Measurements from ENCODE around the gene TRPC4AP.

The TRPC4AP gene

GRCh38 chr20:35014537-35014936 is 78.1 kb downstream of the TRPC4AP start:
- DNase-seq (ENCODE audit: low spot score) = no peak

GRCh38 chr20:35013421-35014411 is 78.9 kb downstream of the TRPC4AP start:
- no peak for DNase-seq (ENCODE audit: low spot score)

GRCh38 chr20:35012227-35013069 is 80.2 kb downstream of the TRPC4AP start:
- no peak for DNase-seq (ENCODE audit: low spot score)

GRCh38 chr20:35011589-35012226 is 80.9 kb downstream of the TRPC4AP start:
- no peak for DNase-seq (ENCODE audit: low spot score)

GRCh38 chr20:35010405-35011192 is 82.0 kb downstream of the TRPC4AP start:
- peak; percentile 7 for DNase-seq (ENCODE audit: low spot score)

- peak; percentile 10 for DNase-seq (ENCODE audit: low spot score)
These were observed 82.8 kb downstream of the TRPC4AP start for GRCh38 chr20:35009665-35010328.

- no peak for DNase-seq (ENCODE audit: low spot score)
These were observed 83.9 kb downstream of the TRPC4AP start for GRCh38 chr20:35008411-35009342.

- DNase-seq (ENCODE audit: low spot score) = no peak
These were observed 84.7 kb downstream of the TRPC4AP start for GRCh38 chr20:35007891-35008290.

GRCh38 chr20:35007413-35007812 is 85.2 kb downstream of the TRPC4AP start:
- DNase-seq (ENCODE audit: low spot score) = peak; percentile 3

GRCh38 chr20:35006531-35006971 is 86.1 kb downstream of the TRPC4AP start:
- no peak for DNase-seq (ENCODE audit: low spot score)

GRCh38 chr20:35006009-35006408 is 86.6 kb downstream of the TRPC4AP start:
- DNase-seq (ENCODE audit: low spot score) = no peak

- no peak for DNase-seq (ENCODE audit: low spot score)
These were observed 87.1 kb downstream of the TRPC4AP start for GRCh38 chr20:35005463-35005961.

- DNase-seq (ENCODE audit: low spot score) = no peak
These were observed 87.7 kb downstream of the TRPC4AP start for GRCh38 chr20:35004749-35005462.

GRCh38 chr20:35004051-35004725 is 88.4 kb downstream of the TRPC4AP start:
- no peak for DNase-seq (ENCODE audit: low spot score)

GRCh38 chr20:35003211-35004031 is 89.2 kb downstream of the TRPC4AP start:
- DNase-seq (ENCODE audit: low spot score) = no peak

GRCh38 chr20:35002426-35003210 is 90.0 kb downstream of the TRPC4AP start:
- DNase-seq (ENCODE audit: low spot score) = no peak
